GM12878 (cell line): ENCODE results near the gene DCP1A. TPM values are rescaled to one million over a fixed set of nuclear protein-coding genes. Genes with fewer than 3 reads are reported as not detected.

Experiments used
- ATAC-seq: fragments of 200-7000 bp; cut with Tn5 transposase; 3 replicates; pipeline ENCODE4 v1.9.1; 2020; ENCODE audit warnings: mild to moderate bottlenecking, moderate library complexity
- BruUV-seq: library from RNA; stranded (reverse); fragments of 400-500 nt; replicated peaks from 2 replicates; lab custom pipeline; 2021; lab: Mats Ljungman, UMichigan
- CTCF ChIA-PET: fragments of 300-600 bp; sonication (Branson Sonifier 250); formaldehyde crosslinking; extraction: SDS; loops from one replicate; lab custom pipeline; 2021; ENCODE audit warnings: inconsistent platforms; lab: Yijun Ruan, JAX
- POLR2A ChIA-PET: fragments of 350-600 bp; formaldehyde crosslinking; extraction: SDS; loops from one replicate; lab custom pipeline; 2021; ENCODE audit warnings: inconsistent platforms; lab: Charles Lee
- RAD21 ChIA-PET: fragments of 300-600 bp; sonication (Branson Sonifier 250); formaldehyde crosslinking; loops from one replicate; lab custom pipeline; 2023; ENCODE audit warnings: antibody characterized with exemption; ENCODE audit not compliant: unreplicated experiment; lab: Charles Lee
- SMC1A ChIA-PET: fragments of 300-600 bp; sonication (Branson Sonifier 250); formaldehyde crosslinking; loops from one replicate; lab custom pipeline; 2023; ENCODE audit not compliant: unreplicated experiment, uncharacterized antibody; lab: Charles Lee
- DNase-seq: peaks from one replicate; pipeline ENCODE4 v3.0.0-alpha.2; 2011; ENCODE audit warnings: low read depth, low spot score
- FAIRE-seq: peaks from 3 replicates; lab custom pipeline; 2011; peaks lifted over from hg19 to GRCh38; lab: Jason Lieb, UNC
- H2AFZ ChIP-seq: 2 replicates; pipeline ENCODE4 v1.6.0; 2011; ENCODE audit warnings: low read depth, low read length, control low read depth; ENCODE audit not compliant: control insufficient read depth
- H3K27ac ChIP-seq: 2 replicates; pipeline ENCODE4 v1.5.1; 2011; ENCODE audit warnings: control low read depth; ENCODE audit not compliant: control insufficient read depth, insufficient read depth
- H3K27me3 ChIP-seq, 2 experiments: replicated peaks in 1 of 2; 2 replicates each; pipeline versions ENCODE4 v1.6.0 to v1.6.1; 2011; ENCODE audit warnings: low read length in 1 of 2; ENCODE audit not compliant: control insufficient read depth in 2 of 2, insufficient read depth in 2 of 2
- H3K36me3 ChIP-seq, 2 experiments: 2 replicates each; pipeline ENCODE4 v1.5.1; 2011; ENCODE audit warnings: low read length in 1 of 2; ENCODE audit not compliant: control insufficient read depth in 2 of 2, insufficient read depth in 2 of 2
- H3K4me1 ChIP-seq: 2 replicates; pipeline ENCODE4 v1.6.1; 2011; ENCODE audit warnings: mild to moderate bottlenecking, low read length, moderate library complexity, mixed read lengths; ENCODE audit not compliant: control insufficient read depth, insufficient read depth
- H3K4me2 ChIP-seq: 2 replicates; pipeline ENCODE4 v1.6.0; 2011; ENCODE audit warnings: control low read depth; ENCODE audit not compliant: control insufficient read depth, insufficient read depth
- H3K4me3 ChIP-seq: fragments of 200-600 bp; sonication (generic); 2 replicates; pipeline ENCODE4 v1.5.1; 2016
- H3K79me2 ChIP-seq: 2 replicates; pipeline ENCODE4 v1.6.0; 2011; ENCODE audit warnings: low read length; ENCODE audit not compliant: control insufficient read depth, insufficient read depth
- H3K9ac ChIP-seq: 2 replicates; pipeline ENCODE4 v1.8.0; 2011; ENCODE audit warnings: low read length, control low read depth, mixed read lengths; ENCODE audit not compliant: control insufficient read depth, insufficient read depth
- H3K9me3 ChIP-seq: replicated peaks from 3 replicates; pipeline ENCODE4 v1.5.1; 2011; ENCODE audit warnings: mild to moderate bottlenecking, low read length; ENCODE audit not compliant: control insufficient read depth, insufficient read depth
- H4K20me1 ChIP-seq: 2 replicates; pipeline ENCODE4 v1.6.0; 2011; ENCODE audit not compliant: control insufficient read depth, insufficient read depth
- CBFB ChIP-seq: IDR thresholded peaks from 2 replicates; pipeline ENCODE4 v1.6.1; 2016; ENCODE audit warnings: antibody characterized with exemption, low read depth
- E2F4 ChIP-seq: IDR thresholded peaks from 2 replicates; pipeline ENCODE4 v1.6.1; 2012; ENCODE audit warnings: low read depth, low read length, improper control_type of control experiment
- KAT2A ChIP-seq: conservative IDR thresholded peaks from 2 replicates; pipeline ENCODE4 v1.6.1; 2011; ENCODE audit warnings: low read depth, low read length; ENCODE audit not compliant: control insufficient read depth
- NFYA ChIP-seq: IDR thresholded peaks from 2 replicates; pipeline ENCODE4 v1.6.1; 2011; ENCODE audit warnings: low read depth, mild to moderate bottlenecking, low read length, improper control_type of control experiment, borderline replicate concordance
- PKNOX1 ChIP-seq: fragments of 450-650 bp; IDR thresholded peaks from 2 replicates; pipeline ENCODE4 v1.6.1; 2016; ENCODE audit warnings: mild to moderate bottlenecking
- POLR2AphosphoS5 ChIP-seq: IDR thresholded peaks from 2 replicates; pipeline ENCODE4 v1.6.1; 2011; ENCODE audit warnings: mild to moderate bottlenecking, low read length, inconsistent platforms
- RBBP5 ChIP-seq: fragments of 200-600 bp; sonication (generic); conservative IDR thresholded peaks from 2 replicates; pipeline ENCODE4 v1.6.1; 2016
- RFX5 ChIP-seq: IDR thresholded peaks from 2 replicates; pipeline ENCODE4 v1.6.1; 2011; ENCODE audit warnings: low read depth, low read length, improper control_type of control experiment
- SIX5 ChIP-seq: IDR thresholded peaks from 2 replicates; pipeline ENCODE4 v1.6.1; 2011; ENCODE audit warnings: mild to moderate bottlenecking, low read depth, low read length, moderate library complexity; ENCODE audit not compliant: severe bottlenecking
- YY1 ChIP-seq: IDR thresholded peaks from 2 replicates; pipeline ENCODE4 v1.6.1; 2011; ENCODE audit warnings: low read depth, mild to moderate bottlenecking, low read length
- WGBS: methylation state at CpG from one replicate; pipeline ENCODE4 v1.1.6; 2016; ENCODE audit warnings: low lambda C conversion rate; ENCODE audit not compliant: insufficient replicate concordance, insufficient coverage; ENCODE audit errors: missing lambda C conversion rate; 5-methylcytosine and 5-hydroxymethylcytosine counted together
- in situ Hi-C: fragments of 300-500 bp; cut with MboI; formaldehyde crosslinking; loops from 9 replicates; pipeline ENCODE4 v1.14.3; 2018; ENCODE audit warnings: mixed read lengths
- intact Hi-C: fragments of 100-400 bp; cut with micrococcal nuclease; formaldehyde crosslinking; loops from one replicate; pipeline ENCODE4 v1.14.2; 2022; ENCODE audit not compliant: unreplicated experiment
- polyA plus RNA-seq, 11 experiments: library from polyadenylated mRNA; depleted of rRNA in 4 of 11; unstranded in 6 of 11; stranded (reverse) in 5 of 11; fragments of >200 nt; fragmentation: Nextera tagmentation in 4 of 11; fragmentation: Illumina TruSeq in 1 of 11; extraction: Ambion mirVana in 4 of 11; extraction: Trizol in 1 of 11; gene quantifications; 1 replicate in 1 of 11; 2 replicates in 10 of 11; pipeline versions ENCODE4 v1.2.1 to v1.2.3, GENCODE V29; 2011 to 2016; ENCODE audit warnings: inconsistent platforms in 2 of 11, missing spikeins in 2 of 11, low read depth in 1 of 11
- total RNA-seq, 4 experiments: library from RNA; depleted of rRNA in 3 of 4; stranded (reverse); fragments of >200 nt in 3 of 4; fragmentation: Illumina TruSeq in 1 of 4; extraction: Trizol in 1 of 4; gene quantifications; 2 replicates each; pipeline versions ENCODE4 v1.2.1 to v1.2.3, GENCODE V29; 2013 to 2021
- TF ChIP-seq, protein P1 (sequence below): fragments of 150-350 bp; IDR thresholded peaks from 2 replicates; pipeline ENCODE4 v1.6.1; 2016; ENCODE audit warnings: low read depth, low read length

The DCP1A gene
- total and polyA plus RNA-seq, 10 of the 15 experiments (the other 5 are each of a cell fraction or from before 2014, with no cell fraction given) = 12.5 to 34.6 (median 16.3) TPM

DNA sequence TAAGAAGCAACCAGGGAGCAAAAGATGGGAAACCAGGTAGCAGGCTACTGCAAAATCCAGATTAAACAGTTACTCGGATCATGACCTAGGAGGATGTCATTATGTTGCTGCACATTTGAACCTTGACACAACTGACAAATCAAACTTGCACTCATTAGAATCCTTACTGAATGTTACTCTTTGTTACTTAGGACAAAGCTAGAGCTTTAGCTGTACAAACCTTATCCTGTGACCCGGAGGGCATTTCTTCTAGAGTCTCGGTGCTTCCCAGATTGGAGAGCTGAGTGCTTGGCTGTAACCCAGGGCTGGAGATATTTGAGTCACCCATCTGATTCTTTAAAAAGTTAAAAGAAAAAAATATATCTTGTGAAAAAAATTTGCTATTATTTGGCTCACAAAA is 43.4 kb downstream of the DCP1A start:
- in situ Hi-C loops = no loop called here
- WGBS = 100% methylated on average over 3 of the region's 3 CpGs
- DNase-seq = no peak
- H3K27ac ChIP-seq = no peak overlapping the region
- RAD21 ChIA-PET = no interaction called here
- H3K4me1 ChIP-seq = no peaks in the 10 kb centered on the region
- ATAC-seq = no peak
- H3K4me3 ChIP-seq = no peak overlapping the region
- H4K20me1 ChIP-seq = no peaks in the 10 kb centered on the region
- no TSS peak for BruUV-seq
- H3K9me3 ChIP-seq = no peaks in the 10 kb centered on the region
- intact Hi-C loops = no loop called here
- POLR2A ChIA-PET = no interaction called here
- H3K79me2 ChIP-seq = no peaks in the 10 kb centered on the region
- H2AFZ ChIP-seq = no peak overlapping the region
- no peaks in the 10 kb centered on the region for H3K27me3 ChIP-seq
- CTCF ChIA-PET = no interaction called here
- FAIRE-seq = no peak
- no peak overlapping the region for H3K9ac ChIP-seq
- H3K36me3 ChIP-seq = peaks cover 4 to 14% of the 10 kb centered on the region in 2 experiments
- H3K4me2 ChIP-seq = no peak overlapping the region
- TF ChIP-seq, protein P1, sequence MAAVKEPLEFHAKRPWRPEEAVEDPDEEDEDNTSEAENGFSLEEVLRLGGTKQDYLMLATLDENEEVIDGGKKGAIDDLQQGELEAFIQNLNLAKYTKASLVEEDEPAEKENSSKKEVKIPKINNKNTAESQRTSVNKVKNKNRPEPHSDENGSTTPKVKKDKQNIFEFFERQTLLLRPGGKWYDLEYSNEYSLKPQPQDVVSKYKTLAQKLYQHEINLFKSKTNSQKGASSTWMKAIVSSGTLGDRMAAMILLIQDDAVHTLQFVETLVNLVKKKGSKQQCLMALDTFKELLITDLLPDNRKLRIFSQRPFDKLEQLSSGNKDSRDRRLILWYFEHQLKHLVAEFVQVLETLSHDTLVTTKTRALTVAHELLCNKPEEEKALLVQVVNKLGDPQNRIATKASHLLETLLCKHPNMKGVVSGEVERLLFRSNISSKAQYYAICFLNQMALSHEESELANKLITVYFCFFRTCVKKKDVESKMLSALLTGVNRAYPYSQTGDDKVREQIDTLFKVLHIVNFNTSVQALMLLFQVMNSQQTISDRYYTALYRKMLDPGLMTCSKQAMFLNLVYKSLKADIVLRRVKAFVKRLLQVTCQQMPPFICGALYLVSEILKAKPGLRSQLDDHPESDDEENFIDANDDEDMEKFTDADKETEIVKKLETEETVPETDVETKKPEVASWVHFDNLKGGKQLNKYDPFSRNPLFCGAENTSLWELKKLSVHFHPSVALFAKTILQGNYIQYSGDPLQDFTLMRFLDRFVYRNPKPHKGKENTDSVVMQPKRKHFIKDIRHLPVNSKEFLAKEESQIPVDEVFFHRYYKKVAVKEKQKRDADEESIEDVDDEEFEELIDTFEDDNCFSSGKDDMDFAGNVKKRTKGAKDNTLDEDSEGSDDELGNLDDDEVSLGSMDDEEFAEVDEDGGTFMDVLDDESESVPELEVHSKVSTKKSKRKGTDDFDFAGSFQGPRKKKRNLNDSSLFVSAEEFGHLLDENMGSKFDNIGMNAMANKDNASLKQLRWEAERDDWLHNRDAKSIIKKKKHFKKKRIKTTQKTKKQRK = no peak
- TF ChIP-seq YY1 (no peak), NFYA (no peak), PKNOX1 (no peak), RFX5 (no peak), RBBP5 (no peak), KAT2A (no peak), CBFB (no peak), E2F4 (no peak), POLR2AphosphoS5 (no peak), SIX5 (no peak)
- SMC1A ChIA-PET = interaction anchor here (0.6 to 2.9 kb wide), 3 partner anchors 10 to 475 kb away, joined by 3 to 7 read pairs (median 3); no protein-coding TSS in a partner anchor
